Stimulated activated CD8-positive, alpha-beta memory T cell treated with anti-CD3 and anti-CD28 coated beads, Interleukin-7, amount 100 ng/mL, for 24 hours (primary cell): ENCODE data around the gene AOPEP.
"Not testable (repeated sequence)": the region's sequence is repeated elsewhere in the genome, so short reads cannot be mapped to it uniquely, and the experiment has no call there.

Experiments used
- DNase-seq: peaks from one replicate; pipeline ENCODE4 v3.0.0-alpha.2; 2020; ENCODE audit warnings: low read depth

AOPEP gene

DNA sequence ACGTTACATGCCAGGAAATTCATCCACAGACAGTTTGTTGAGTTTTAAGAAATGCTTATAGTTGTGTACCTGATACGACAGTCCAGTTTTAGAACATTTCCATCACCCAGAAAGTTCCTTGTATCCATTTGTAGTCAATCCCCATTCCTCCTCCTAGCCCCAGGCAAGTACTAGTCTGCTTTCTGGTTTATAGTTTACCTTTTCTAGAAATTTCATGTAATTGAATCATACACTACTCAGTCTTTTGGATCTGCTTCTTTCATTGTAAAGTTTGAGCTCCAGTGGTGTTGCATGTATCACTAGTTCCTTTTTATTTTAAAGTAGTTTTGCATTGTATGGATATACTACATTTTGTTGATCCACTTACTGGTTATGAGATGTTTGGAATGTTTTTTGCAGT lies 291.2 kb downstream of the AOPEP start:
- DNase-seq: no peak

DNA sequence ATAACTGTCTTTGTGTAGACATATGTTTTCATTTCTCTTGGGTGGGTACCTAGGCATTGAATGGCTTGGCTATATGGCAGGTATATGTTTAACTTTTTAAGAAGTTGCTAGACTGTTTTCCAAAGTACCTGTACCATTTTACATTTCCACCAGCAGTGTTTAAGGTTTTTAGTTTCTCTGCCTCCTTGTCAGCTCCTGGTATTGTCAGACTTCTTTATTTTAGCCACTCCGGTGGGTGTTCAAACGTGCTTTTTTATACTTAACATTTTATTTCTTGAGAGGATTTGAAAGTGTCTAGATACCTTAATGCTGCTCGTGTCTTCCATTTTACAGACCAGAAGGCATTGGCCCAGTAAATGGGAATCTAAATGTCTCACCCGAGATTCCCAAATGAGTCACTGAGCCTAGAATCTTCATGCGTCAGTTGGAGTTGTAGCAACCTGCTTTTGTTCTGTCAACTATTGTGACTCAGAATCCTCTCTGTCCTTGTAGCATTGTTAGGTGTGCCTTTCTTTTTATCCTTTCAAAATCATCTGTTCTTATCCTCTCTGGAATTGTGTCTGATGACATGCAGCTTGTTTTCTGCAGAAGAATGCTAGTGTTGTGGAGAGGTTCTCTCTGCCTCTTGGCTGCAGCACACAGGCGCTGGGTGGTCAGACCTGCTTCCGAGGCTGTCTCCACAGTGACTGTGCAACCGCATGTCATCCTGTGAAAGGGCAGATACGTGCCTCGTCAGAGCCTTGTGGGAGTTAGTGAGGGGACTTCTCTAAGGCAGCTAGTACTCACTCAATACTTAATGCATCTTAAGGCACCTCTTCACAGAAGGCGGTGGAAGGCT lies 291.8 kb downstream of the AOPEP start:
- DNase-seq: no peak

DNA sequence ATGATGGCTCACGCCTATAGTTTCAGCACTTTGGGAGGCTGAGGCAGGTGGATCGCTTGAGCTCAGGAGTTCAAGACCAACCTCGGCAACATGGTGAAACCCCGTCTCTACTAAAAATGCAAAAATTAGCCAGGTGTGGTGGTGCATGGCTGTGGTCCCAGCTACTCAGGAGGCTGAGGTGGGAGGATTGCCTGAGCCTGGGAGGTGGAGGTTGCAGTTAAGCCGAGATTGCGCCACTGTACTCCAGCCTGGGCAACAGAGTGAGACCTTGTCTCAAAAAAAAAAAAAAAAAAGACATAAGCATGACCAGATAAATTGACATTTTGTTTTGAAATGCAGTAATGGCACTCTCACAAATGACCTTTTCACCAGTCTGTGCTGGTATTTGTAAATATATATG lies 294.1 kb downstream of the AOPEP start:
- DNase-seq: not testable (repeated sequence)

DNA sequence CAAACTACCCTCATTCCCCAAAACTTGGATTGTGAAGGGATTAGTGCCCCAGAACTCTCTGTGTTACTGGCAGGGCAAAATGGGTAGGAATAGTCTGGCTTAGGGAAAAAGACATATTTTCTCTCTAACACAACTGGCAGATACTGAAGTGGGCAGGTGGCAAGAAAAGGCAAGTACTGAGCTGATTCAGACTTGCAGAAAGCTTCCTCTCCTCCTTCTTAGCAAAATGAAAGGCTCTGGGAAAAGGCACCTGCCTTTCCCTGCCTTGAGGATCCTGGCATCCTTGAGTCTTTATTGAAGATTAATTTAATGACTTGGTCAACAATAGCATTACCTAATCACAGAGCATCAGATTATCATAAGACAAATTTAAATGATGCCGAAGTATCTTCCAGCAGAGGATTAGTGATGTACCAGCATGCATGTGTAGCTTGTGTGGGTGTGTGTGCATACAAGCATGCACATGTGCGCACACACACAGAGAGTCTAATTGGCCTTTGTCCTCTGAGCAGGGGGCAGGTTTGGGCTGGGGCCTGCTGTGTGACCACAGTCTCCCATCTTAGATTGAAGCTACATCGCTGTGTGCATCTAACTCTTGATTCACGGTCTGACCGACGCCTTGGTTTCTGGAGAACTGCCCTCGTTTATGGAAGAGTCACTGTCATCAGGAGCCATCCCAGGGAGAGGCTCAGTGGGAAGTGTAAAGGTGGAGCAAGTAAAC lies 294.8 kb downstream of the AOPEP start:
- no peak for DNase-seq

DNA sequence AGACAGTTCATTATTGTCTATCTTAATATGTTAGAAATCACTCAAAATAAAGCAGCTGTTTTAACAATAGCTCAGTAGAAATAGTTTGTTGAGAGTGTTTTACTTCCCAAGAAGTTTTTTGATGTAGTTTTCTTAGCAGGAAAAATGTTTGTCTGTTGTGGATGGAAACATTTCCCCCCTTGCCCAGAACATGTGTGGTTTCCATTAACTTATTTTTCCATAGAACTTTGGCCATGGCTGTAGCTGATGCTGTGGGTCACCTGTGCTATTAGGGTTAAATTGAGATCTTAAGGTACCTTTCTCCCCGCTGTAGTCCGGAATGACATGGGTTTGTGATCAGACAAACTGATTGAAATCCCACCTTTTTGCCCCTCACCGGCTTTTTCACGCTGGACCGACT lies 296.2 kb downstream of the AOPEP start:
- no peak for DNase-seq

DNA sequence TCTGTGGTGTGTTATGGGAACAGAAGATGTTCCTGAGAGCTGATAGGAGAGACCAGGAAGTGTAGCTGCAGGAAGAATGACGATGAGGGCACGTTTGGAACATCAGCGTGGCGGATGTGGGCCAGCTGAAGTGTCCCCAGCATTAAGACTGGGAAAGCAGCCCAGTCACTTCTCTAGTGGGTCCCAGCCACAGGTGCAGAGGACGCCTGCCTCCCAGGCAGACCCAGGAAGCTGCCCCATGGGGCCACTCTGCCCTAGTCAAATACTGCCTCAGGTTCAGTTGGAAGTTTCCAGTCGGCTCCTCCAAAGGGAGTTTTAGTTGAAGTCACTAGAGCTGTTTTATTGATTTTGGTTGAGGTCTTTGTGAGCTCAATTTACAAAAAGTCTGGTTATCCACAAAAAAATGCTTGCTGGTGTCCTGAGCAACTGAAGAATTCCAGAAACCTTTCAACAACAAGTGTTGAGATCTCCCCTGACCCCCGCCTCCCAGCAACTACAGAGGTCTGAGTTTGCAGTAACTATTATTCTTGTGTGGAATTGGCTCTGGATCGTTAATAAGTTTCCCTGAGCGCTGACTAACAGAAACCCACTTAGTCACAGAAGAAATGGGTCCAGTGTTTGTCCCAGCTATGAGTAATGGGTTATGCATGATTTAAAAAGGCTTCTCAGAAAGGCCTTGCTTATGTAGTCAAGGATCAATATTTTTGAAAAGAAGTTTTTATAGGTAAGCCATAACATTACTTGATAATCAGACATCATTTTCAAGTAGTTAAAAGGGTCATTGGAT lies 296.9 kb downstream of the AOPEP start:
- DNase-seq: no peak

DNA sequence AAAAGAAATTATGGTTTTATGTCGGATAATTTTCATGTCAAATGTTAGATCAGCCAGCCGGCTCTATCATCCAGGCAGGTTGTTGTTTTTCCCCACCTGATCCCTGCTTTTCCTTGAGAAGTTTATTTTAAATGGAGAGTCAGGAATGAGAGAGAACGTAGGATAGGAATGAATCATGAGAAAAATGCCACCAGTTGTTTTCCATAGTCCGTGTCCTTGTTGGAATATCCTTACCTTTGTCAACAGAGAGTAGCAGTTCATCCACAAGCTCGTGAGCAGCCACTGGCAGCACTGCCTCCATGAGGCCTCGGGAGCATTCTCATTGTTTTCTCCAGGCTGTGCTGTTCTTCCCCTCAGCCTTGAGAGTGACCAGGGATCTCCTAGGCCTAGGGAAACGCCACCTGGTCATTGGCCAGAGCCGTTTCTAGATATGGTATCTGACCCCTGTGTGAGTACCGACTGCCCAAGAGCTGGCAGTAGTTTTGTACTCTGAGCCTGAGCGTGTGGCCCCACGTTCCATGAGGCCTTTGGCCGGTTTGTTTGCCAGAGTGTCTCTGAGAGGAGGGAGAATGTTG lies 297.7 kb downstream of the AOPEP start:
- no peak for DNase-seq

DNA sequence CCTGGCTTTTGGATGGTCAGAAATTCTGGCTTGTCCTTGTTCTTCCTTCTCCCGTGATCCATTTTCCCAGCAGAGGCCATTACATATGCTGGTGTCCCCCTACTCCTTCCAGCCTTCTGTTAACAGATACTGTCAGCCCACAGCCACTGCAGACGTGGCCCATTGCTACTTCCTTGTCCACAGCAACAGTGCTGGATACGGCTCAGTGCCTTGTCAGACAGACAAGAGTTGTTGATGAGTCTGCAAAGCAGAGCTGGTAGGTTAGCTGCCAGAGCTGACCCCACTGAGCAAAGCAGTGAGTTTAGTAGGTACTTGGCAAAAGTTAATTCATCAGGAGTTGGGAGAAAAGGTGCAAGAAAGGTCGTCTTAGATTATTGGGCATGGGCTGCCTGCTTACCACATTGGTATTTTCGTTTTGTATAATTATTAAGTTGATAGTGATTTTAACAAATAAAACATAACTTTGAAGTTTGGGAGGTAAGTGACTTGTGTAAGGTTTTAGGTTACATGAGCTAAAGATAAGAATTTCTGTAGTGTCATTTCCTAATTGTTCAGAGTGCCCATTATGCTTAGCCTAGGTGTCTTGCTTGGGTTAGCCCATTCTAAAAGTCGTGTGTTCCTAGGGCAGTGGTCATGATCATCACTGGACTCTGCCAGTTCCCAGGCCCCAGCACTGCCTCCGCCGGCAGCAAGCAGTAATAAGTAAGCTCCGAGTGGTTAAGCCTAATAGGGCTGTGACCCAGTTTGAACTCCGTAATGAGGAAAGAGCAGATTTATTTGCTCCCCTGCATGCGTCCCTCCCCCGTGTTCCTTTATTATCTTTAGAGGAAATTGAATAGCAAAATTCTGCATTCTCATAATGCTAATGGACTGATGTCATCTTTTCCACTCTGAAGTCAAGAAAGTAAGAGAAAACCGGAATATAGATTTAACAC lies 299.0 kb downstream of the AOPEP start:
- no peak for DNase-seq

DNA sequence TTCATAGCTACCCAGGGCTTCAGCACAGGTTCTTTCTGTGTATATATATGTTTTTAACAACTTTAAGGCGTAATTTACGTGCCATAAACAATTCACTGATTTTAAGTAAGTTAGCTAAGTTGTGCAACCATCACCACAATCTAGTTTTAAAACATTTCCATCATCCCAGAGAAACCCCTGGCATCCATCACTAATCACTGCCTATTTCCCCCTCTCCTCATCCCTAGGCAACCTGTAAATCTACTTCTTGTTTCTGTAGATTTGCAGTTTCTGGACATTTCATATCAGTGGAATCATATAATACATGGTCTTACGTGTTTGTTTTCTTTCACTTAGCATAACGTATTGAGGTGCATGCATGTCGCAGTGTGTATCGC lies 299.6 kb downstream of the AOPEP start:
- no peak for DNase-seq

DNA sequence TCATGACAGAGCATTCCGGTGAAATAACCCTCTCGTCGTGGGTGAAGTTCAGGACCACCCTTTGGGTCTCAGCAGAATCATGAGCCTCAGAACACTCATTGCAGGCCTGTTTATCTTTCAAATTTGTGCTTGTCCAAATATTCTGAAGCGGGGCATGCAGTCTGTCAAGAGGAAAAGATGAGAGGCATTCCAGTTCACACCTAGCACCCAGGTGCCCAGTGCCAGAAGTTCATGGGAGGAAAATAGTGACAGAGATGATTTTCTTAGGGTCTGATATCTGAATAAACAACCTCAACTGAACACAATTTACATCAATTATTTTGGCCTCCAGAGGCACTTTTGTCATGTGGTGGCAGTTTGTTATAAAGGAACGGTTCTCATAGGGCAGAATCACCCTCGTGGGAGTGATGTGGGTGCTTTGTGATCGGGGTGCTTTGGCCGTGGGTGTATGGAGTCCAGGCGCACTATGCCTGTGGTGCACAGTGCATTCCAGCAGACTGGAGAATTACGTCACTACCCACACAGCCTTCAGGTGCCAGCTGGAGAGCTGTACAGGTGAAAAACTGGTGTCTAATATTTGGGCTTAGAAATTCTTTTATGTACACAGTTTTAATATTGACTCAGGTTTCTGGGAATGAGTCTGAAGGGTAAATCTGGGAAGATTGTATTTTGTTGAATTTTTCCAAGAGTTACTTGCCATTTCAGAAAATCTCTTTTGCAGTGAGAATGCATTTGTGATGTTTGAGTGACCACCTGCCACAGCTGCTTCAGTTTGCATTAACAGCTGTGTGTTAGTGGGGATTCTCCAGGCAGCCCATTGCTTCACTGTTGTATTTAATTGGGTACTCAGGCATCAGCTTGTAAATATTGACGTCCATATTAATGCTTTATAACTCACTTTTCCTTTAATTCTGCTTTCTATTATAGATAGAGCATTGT lies 301.7 kb downstream of the AOPEP start:
- no peak for DNase-seq

DNA sequence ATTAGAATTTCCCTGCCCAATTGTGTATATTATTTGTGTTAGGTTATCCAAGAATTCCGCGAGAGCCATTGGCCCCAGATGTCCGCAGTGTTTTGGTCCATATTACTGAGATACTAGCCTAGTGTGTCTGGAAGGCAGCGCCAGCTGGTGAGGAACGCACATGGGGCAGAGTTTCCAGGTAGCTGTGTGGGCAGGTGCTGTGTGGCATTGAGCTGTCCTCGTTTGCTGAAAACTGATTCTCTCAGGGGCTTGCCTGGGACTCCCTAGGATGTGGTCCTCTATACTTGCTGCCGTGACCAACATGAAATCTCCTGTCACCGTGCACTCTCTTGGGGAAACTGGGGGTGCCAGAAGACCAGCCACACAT lies 302.3 kb downstream of the AOPEP start:
- DNase-seq: no peak

DNA sequence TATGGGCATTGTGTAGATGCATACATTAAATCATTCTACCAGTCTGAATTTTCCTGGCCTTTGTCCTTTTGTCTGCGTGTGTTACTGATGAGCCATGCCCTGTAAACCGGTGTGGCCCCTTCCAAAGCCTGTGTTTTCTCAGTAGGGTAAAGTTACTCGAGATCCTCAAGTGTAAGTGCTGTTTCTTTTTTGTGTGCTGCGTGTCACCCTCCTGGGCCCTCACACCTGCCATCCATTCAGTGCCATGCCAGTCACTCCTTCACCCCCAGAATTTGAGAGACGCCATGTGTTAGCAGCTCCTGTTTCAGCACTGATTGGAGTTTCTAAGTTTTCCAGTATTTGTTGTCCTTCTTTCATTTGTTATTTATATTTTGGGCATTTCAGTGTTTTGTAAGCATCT lies 302.8 kb downstream of the AOPEP start:
- no peak for DNase-seq

DNA sequence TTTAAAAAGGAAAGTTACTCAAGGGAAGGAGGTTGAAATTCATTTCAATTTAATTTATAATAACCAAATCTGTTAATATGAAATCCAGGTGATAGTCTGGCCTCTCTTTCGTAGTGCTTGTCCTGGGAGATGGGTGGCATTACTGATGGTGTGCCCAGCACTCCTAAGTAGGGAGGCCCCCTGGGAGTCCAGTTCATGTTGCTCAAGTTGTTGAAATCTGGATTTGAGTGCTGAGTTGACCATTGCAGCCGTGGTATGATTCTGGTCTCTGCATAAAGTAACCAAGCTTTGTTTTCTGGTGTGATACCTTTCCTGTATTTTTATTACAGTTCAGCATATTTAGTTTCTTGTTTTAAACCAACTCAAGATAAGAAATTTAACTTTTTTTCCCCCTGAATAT lies 303.2 kb downstream of the AOPEP start:
- no peak for DNase-seq

DNA sequence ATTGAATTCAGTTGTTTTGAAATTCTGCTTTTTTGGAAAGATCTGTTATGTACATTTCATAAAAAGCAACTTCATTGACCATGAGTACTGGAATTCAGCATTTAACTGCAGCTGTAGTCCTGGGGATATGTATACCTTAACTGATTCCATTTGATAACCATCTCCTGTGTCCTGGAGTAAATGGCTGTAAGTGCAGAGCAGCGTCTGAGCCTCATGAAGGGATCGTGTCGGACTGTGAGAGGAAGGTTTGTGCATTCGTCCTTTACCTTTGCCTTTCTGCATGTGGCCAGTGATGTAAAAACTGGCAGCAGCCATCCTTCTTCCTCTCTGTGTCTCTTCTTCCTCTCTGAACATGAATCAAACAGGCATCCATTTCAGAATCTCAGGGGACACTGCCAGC lies 303.8 kb downstream of the AOPEP start:
- DNase-seq: no peak

DNA sequence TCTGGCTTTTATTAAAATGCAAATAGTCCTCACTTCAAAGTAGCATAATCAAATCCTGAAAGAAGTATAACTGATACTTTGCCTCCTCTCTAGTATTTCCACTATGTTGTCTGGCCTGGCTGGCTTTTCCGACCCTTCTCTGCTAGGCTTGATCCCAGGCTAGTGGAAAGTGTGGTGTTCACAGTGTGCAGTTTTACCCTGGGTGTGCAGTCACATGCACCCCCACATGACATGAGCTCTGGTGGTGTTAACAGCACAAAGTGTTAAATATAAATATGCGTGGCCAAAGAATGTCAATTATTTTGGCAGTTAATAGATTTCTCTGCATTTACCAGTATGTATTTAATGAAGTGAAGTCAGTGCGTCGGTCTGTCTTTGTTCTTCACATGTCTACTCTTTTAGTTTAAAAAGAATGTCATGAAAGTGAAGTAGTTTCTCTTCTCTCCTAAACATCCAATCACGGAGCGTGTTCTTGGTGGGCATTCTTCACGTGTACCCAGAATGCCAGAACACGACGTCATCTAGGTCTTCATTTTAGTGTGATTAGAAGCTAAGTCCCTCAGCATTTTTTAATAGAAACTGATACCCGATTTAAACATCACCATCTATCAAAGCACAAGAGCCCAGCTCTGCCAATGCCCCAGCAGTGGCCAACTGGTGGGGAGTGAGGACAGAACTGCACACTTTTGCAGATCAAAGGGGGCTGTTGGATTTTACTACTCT lies 304.6 kb downstream of the AOPEP start:
- DNase-seq: no peak

DNA sequence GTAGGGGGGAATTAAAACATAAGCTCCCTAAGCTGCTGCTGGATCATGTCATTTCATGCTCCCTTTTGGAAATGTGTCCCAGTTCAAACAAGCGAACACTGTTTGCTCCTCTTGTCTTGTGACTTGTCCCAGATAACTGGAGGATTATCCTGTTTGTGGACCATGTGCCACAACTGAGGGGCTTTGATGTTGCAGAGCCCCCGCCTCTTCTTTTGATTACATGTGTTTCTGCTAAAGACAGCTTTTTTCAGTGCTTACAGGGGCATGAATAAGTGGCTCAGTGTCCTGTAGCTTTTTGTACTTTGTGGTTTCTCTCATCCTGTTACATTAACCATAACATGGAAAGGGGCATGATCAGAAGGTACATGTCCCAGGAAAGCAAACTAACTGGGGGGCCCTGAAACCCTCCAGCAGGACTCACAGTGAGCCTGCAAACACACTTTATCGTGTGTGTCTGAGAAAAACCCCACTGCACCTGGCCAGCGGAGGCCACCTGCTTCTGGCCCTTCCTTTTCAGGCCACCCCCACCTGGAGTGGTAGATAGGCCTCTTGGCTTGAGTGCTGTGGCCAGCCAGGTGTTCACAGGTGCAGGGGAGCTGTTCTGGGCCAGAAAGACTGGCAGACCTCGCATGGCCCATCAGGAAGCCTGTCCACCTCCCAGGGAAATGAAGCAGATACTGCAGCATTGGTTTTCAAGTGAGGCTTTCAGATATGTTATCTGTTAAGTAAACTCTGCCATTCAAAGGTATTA lies 305.4 kb downstream of the AOPEP start:
- DNase-seq: no peak

DNA sequence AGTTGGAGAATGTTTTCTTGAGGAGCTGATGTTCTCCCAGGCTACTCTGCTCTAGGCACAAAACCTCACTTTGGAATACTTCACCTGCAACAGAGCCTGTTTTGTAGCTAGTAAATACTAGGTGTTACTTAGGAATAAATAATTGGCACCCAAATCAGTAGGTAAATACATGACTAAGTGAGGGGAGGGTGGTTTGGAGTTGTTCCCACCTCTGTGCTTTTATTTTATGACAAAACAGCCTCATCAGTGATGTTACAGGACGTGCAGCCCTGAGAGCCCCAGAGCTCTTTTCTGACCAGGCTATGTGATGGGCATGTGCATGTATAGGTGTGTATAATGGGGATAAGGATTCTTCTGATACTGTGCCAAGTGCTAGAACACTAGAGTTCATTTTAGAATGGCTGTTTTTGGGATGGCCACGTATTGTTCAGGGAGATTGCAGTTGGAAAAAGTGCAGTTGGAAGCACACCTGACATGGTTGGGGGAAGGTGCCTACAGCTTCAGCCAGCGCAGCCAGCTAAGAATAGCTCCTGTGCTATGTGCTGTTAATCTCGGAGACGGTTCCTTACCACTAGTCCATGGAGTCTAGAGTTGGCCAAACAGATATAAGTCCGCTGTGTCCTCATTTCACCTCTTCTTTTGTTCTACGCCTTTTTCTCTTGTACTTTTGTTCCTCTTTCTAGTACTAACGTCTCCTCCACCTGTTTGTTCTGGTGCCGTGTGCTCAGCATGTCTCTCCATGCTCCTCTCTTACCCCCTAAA lies 306.3 kb downstream of the AOPEP start:
- DNase-seq: no peak

DNA sequence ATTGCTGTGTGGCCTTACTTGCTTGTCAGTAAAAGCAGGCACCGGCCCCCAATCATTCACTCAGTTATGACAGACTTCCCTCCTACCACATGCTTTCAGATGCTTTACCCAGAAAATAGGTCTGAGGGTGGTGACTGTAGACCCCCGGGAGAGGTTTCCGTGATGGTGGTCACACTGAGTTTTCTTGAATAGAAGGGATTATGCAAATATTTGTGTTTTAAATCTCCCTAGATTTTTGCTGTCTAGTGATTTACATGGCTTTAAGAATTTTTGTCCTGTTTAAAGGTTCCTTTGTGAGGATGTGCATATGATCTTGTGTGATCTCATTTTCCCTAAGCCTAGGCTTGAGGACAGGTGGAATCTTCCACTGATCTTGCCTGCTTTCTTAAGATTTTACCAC lies 309.3 kb downstream of the AOPEP start:
- no peak for DNase-seq
